Stimulated activated CD4-positive, alpha-beta T cell treated with anti-CD3 and anti-CD28 coated beads, Interleukin-4, amount 100 ng/mL, for 4 hours (primary cell): ENCODE results near the gene HS6ST3.

Experiments used
- DNase-seq, 2 experiments: peaks; one replicate each; pipeline ENCODE4 v3.0.0-alpha.2; 2020

HS6ST3 gene

GRCh38 chr13:96342852-96343465 lies 253.1 kb downstream of the HS6ST3 start:
- DNase-seq = no peak

DNA sequence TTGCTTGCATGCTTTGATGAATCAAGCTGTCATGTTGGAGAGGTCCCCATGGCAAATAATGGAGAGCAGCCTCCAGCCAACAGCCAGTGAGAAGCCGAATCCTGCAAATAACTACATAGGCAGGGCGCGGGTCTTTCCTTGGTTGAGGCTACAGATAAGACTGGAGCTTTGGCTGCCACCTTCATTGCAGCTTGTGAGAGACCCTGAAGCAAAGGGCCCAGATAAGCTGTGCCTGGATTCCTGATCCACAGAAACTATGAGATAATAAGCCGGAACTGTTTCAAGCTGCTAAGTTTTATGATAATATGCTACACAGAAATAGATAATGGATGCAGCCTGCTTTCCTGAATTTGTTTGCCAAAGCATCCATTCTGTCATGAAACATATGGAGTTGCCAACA lies 257.0 kb downstream of the HS6ST3 start:
- no peak for DNase-seq

DNA sequence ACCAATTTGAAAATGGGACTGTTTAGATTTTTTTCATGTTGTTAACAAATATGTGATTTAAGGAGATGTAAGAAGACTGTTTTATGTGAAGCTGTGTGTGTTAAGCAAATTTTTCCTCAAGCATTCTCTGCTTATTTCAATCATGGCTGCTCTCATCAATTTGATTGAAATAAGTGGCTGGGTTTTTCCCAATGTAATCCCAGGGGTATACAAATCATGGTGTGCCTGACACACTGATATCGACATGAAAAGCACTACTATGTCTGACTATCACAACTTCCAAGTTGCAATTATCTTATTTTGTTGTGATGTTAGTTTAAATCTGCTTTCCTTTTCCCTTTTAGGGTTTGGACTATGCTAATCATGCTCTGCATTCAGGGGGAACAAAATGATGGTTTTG lies 283.7 kb downstream of the HS6ST3 start:
- DNase-seq = no peak

- no peak for DNase-seq
Observed at GRCh38 chr13:96377835-96378234, 287.9 kb downstream of the HS6ST3 start.

GRCh38 chr13:96379967-96380366 lies 290.1 kb downstream of the HS6ST3 start:
- DNase-seq = no peak

GRCh38 chr13:96381681-96382080 lies 291.8 kb downstream of the HS6ST3 start:
- no peak for DNase-seq

DNA sequence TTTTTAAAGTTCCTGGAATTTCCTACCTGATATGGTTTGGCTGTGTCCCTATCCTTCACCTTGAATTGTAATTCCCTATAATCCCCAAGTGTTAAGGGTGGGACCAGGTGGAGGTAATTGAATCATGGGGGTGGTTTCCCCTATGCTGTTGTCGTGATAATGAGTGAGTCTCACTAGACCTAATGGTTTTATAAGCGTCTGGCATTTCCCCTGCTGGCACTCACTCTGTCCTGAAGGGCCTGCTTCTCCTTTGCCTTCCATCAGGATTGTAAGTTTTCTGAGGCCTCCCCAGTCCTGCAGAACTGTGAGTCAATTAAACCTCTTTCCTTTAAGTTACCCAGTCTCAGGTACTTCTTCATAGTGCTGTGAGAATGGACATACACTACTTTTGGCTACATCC lies 298.7 kb downstream of the HS6ST3 start:
- no peak for DNase-seq

- no peak for DNase-seq
Observed at GRCh38 chr13:96391606-96392005, 301.7 kb downstream of the HS6ST3 start.

- no peak for DNase-seq
Observed at GRCh38 chr13:96397807-96398206, 307.9 kb downstream of the HS6ST3 start.

GRCh38 chr13:96398486-96398885 lies 308.6 kb downstream of the HS6ST3 start:
- DNase-seq = no peak

DNA sequence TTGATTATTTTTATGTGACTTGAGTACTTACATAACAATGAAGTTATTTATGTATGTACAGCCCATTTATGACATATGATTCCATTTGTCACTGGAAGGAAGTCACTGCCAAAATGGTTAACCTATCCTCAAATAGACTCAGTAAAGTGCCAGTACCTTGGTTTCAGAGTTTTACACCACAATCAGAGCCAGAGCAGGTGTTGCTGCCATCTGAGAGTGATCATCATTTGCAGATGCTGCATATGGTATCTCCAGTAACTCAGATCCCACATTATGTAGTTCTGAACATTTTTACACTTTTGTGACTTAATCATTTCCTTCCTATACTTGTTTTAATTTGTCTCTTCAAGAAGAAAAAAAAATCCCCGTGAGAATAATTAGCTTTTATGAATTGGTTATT lies 313.3 kb downstream of the HS6ST3 start:
- no peak for DNase-seq

- no peak for DNase-seq
Observed at GRCh38 chr13:96403651-96404050, 313.7 kb downstream of the HS6ST3 start.

GRCh38 chr13:96415831-96416385 lies 326.0 kb downstream of the HS6ST3 start:
- no peak for DNase-seq

- DNase-seq = no peak
Observed at GRCh38 chr13:96417939-96418685, 328.2 kb downstream of the HS6ST3 start.

DNA sequence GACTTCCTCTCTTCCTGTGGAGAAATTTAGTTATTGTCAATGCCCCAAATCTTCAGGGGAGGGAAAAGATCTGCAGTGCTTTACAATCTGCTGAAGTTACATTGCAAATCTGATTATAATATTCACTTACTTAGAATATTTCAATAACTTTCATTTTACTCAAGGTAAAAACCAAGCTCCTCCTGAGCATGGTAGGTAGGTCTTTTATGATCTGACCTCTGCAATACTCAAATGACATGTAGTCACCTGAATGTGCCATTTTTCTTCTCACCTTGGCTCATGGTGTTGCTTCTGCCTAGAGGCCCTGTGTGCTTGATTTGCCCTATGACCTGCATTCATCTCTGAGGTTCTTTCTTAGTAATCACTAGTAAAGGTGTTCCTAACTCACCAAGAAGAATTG lies 331.4 kb downstream of the HS6ST3 start:
- no peak for DNase-seq

DNA sequence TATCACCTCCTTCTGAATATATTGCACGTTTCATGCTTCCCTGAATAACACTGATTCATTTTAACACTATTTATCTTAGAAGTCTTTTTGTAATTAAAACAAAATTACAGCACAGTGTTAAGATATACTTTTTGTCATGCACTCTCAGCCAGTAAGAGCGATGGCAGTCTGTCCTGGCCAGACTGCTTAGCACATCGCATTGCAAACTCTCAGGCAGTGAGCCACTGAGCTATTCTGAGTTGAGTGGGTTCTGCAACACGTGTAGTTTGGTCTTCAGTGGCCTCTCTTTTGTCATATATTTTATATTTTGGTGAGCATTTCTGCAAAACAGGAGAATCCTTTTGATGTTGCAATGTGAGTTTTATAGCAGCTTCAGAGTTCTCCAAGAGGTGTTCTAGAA lies 332.1 kb downstream of the HS6ST3 start:
- no peak for DNase-seq

- no peak for DNase-seq
Observed at GRCh38 chr13:96426167-96426566, 336.3 kb downstream of the HS6ST3 start.

DNA sequence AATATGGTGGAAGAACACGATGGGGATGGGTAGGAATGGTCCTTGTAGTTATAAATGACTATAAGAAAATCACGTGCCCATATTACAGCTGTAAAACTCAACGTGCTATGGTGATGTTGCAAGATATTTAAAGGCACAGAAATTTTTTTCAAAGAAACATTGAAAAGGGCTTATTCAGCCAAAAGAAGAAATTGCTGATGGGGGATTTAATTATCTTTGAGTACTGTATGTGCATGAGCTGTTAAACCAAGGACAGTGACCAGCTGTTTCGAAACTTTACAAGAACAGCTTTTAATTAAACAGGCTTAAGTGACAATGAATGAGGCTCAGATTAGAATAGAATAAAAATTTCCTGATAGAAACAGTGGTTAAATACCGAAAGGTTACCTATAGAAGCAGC lies 339.0 kb downstream of the HS6ST3 start:
- DNase-seq = no peak

DNA sequence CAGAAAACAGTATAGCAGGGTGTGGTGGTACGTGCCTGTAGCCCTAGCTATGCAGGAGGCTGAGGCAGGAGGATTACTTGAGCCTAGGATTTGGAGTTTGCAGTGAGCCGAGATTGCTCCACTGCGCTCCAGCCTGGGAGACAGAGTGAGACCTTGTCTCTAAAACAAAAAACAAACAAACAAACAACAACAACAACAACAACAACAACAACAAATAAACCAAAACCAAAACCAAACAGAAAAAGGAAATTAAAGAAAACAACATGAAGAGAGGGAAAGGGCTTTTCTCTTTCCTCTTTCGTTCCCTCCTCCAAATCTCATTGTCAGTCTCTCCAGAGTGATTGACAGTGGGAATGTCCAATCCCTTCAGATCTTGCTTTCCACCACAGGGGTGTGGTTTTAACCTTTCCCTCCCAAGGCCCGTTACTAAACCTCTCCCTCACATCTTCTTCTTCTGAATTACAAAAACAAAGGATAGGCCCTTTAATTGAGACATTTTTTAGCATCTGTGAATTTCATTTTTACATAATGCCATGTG lies 341.2 kb downstream of the HS6ST3 start:
- no peak for DNase-seq

DNA sequence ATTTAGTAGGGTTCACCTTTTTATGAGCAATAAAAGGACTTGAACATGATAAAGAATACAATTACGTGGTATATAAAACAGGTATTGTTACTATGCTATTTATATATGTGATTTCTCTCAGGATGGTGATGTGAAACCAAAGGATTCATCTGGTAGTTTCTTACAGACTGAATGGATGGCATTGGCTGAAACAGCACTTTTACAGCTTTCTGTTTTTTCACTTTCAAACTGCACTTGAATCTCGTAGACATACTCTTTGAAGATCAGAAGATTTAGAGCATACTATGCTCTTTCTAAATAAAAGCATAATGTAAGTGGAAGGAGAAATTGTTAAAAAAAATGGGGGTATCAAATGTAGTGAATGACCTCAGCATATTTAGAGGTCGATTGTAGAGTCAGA lies 354.8 kb downstream of the HS6ST3 start:
- DNase-seq = no peak

DNA sequence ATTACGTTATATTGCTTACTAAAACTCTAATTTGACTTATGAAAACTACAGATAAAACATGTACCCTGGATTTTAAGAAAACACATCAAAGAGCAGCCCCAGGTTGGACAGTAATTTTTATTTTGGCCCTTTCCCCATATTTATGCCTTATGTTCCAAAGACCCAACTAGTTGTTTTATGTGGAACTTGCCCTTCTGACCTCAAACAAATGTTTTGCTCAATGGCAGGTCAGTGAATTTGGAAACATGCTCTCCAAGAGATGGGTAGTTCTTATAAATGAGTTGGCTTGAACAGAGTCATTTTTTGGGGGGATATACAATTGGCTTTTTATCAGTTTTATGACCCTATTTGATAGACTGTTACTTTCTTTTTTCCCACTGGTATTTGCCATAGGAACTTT lies 360.0 kb downstream of the HS6ST3 start:
- DNase-seq = no peak

DNA sequence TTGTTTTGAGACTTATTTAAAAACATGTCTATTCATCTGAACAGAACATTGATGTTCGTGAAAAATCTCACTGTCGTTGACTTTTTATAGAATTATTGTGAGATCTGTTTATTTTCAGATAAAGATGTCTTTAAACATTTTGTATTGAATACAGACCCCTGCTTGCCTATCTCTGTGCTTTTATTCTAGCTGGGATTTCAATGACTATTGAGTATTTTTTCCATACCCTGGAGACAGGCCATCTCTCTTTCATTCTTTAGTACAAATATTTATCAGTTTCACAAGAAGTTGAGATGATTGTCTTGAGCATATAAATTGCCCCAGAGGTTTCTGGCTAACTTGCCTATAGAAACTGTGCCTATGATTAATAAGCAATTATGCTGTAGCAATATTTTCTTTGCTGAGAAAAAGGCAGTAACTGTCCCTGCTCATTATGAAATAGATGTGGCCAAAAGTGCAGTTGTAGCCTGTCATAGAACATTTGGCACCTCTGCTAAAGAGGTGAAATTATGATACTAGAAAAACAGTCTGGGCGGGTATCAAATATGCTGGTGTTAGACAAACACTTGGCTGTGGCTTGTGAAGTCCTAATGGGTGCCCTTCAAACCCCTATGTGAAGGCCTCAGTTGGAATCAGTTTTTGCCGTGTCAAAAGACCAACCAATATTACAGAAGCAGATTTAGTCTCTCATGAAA lies 360.6 kb downstream of the HS6ST3 start:
- DNase-seq = no peak

- DNase-seq = no peak
Observed at GRCh38 chr13:96454466-96454865, 364.6 kb downstream of the HS6ST3 start.

DNA sequence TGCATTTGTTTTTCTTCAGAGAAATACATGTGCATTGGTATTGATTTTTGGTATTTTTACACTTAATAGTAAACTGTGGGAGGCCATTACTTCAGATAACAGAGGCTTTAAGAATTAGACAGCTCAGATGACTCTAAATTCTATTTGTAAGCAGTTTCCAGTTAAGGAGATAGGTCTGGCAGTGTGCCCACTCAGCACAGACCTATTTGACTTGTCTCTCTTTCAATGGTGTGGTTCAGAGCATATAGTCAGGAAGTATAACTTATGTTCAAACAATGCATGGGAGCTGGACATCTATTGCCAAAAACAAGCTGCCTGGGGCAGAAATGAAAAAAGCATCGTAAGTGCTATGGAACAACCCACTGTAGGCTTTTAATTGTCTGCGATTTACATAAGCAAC lies 370.7 kb downstream of the HS6ST3 start:
- DNase-seq = no peak
